ENCODE results near the gene IFNAR2. TPM values are rescaled to one million over a fixed set of nuclear protein-coding genes. Genes with fewer than 3 reads are reported as not detected.

IFNAR2 gene
- total RNA-seq, 2 experiments from 2014 or later = 22.1 to 93.5 TPM

DNA sequence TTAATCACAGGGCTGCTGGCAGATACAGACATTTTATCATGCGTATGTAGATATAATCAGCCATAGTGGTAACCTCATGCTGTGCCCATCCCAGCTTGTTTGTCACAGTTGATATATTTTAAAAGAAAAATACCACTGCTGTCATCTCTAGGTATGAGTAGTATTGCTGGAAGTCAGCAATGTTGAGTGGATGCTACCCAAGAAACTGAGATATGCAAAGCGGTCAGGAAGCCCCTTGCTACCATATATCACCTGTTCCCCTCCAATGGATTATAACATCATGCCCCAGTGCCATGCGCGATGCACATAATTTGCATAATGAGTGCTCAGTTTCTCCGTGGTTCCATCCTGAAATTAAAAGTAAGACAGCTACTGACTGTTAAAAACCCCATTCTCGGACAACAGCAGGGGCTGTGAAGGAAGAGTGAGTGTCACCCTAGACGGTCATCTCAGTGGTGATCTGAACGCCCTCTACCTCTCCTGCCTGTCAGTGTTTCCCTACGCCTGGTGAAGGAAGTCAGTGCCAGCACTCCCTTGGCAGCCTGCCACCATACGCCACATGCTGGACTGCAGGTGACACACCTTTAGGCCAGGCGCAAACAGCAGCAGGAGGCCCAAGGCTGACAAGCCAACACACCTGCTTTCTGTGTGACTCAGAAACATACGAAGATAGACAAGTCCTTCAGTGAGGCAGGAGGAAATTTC, 39.2 kb downstream of the IFNAR2 start:
- no peaks in the 10 kb centered on the region for H3K9me3 ChIP-seq (ENCODE audit: low read length)
- H3K4me1 ChIP-seq (ENCODE audit: insufficient read depth, low read length, poor library complexity, severe bottlenecking) = peaks cover 52% of the 10 kb centered on the region
- H3K27ac ChIP-seq (ENCODE audit: low read depth, low read length, poor library complexity, severe bottlenecking) = peak overlapping the region; percentile 70
- peak overlapping the region; percentile 97 for H3K4me2 ChIP-seq (ENCODE audit: low read length)
- peak; percentile 81 for DNase-seq (ENCODE audit: low spot score)
- peaks cover 76% of the 10 kb centered on the region for H3K36me3 ChIP-seq (ENCODE audit: insufficient read depth, low read length)
- peak overlapping the region; percentile 78 for H3K4me3 ChIP-seq (ENCODE audit: low read depth, low read length, poor library complexity, severe bottlenecking)
- peaks cover 51% of the 10 kb centered on the region; the same call in 1 of the 2 replicates for H3K79me2 ChIP-seq (ENCODE audit: insufficient read depth, low read depth, low read length)
- H3K9me2 ChIP-seq (ENCODE audit: insufficient read depth, low read length) = no peaks in the 10 kb centered on the region
- no peak overlapping the region for H2AFZ ChIP-seq (ENCODE audit: low read length)
- ChIA-PET CTCF (ENCODE audit: unreplicated experiment) (no interaction called here), POLR2A (interaction anchor here (0.5 to 2.5 kb wide), 12 partner anchors 9 to 883 kb away, joined by 3 to 9 read pairs (median 4); no protein-coding TSS in a partner anchor)
- BruUV-seq (replicated peaks) = no TSS peak
- intact Hi-C loops (cut with micrococcal nuclease; ENCODE audit: unreplicated experiment) = loop anchor here (1.0 to 5.0 kb wide), 5 partner anchors 27 to 497 kb away; partner anchors contain the start of genes IFNAR1 and PAXBP1
- H4K20me1 ChIP-seq (ENCODE audit: insufficient read depth, low read length) = 0 out of 2 replicates have a peak, but pooled peaks cover 7% of the 10 kb centered on the region
- TF ChIP-seq, protein P1, sequence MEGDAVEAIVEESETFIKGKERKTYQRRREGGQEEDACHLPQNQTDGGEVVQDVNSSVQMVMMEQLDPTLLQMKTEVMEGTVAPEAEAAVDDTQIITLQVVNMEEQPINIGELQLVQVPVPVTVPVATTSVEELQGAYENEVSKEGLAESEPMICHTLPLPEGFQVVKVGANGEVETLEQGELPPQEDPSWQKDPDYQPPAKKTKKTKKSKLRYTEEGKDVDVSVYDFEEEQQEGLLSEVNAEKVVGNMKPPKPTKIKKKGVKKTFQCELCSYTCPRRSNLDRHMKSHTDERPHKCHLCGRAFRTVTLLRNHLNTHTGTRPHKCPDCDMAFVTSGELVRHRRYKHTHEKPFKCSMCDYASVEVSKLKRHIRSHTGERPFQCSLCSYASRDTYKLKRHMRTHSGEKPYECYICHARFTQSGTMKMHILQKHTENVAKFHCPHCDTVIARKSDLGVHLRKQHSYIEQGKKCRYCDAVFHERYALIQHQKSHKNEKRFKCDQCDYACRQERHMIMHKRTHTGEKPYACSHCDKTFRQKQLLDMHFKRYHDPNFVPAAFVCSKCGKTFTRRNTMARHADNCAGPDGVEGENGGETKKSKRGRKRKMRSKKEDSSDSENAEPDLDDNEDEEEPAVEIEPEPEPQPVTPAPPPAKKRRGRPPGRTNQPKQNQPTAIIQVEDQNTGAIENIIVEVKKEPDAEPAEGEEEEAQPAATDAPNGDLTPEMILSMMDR (conservative IDR thresholded peaks at IDR 0.05; ENCODE audit: low read length) = peak; percentile 57
- no peak for TF ChIP-seq EZH2phosphoT487 (IDR thresholded peaks at IDR 0.05; ENCODE audit: borderline replicate concordance, low read depth, low read length)

DNA sequence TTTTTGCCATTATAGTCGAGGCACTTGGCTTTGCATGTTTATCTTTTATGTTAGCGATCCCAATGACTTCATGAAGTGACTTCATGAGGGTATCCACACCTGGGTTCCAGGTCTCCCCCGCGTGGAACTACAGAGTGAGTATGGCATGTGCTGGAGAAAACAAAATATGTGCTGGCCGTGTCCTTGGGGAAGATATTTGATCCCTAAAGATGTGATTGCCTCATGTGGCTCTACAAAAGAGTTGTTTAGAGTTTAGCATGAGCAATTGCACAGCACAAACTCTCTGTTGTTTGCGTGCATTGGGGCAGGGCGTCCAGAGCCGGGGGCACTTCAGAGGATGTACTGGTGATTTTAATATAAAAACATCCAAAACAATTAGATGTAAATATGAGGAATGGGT, 41.2 kb downstream of the IFNAR2 start:
- POLR2A ChIA-PET = no interaction called here
- Histone ChIP-seq H3K9me3 (ENCODE audit: low read length) (no peaks in the 10 kb centered on the region), H3K4me2 (ENCODE audit: low read length) (no peak overlapping the region)

More for the DNA sequence above, 41.2 kb downstream of the IFNAR2 start:
- BruUV-seq (replicated peaks) = no TSS peak
- Histone ChIP-seq H3K79me2 (ENCODE audit: insufficient read depth, low read depth, low read length) (peaks cover 31% of the 10 kb centered on the region; the same call in 1 of the 2 replicates), H3K4me3 (ENCODE audit: low read depth, low read length, poor library complexity, severe bottlenecking) (no peak overlapping the region), H3K36me3 (ENCODE audit: insufficient read depth, low read length) (peaks cover 74% of the 10 kb centered on the region), H3K4me1 (ENCODE audit: insufficient read depth, low read length, poor library complexity, severe bottlenecking) (peaks cover 36% of the 10 kb centered on the region), H2AFZ (ENCODE audit: low read length) (no peak overlapping the region), H3K27ac (ENCODE audit: low read depth, low read length, poor library complexity, severe bottlenecking) (no peak overlapping the region), H4K20me1 (ENCODE audit: insufficient read depth, low read length) (no peaks in the 10 kb centered on the region), H3K9me2 (ENCODE audit: insufficient read depth, low read length) (no peaks in the 10 kb centered on the region)
- no peak for DNase-seq (ENCODE audit: low spot score)
- CTCF ChIA-PET (ENCODE audit: unreplicated experiment) = no interaction called here
- intact Hi-C loops (cut with micrococcal nuclease; ENCODE audit: unreplicated experiment) = no loop called here
- TF ChIP-seq, protein P1 (conservative IDR thresholded peaks at IDR 0.05; ENCODE audit: low read length) = no peak
- no peak for TF ChIP-seq EZH2phosphoT487 (IDR thresholded peaks at IDR 0.05; ENCODE audit: borderline replicate concordance, low read depth, low read length)

Data from OCI-LY7 (cell line).